Karpas-422 (cell line): ENCODE measurements around the gene NIPAL1. TPM values are rescaled to one million over a fixed set of nuclear protein-coding genes. Genes with fewer than 3 reads are reported as not detected.

Experiments used
- DNase-seq: peaks from one replicate; pipeline ENCODE4 v3.0.0-alpha.2; 2015
- H2AFZ ChIP-seq: fragments of 200-600 bp; sonication (generic); 2 replicates; pipeline ENCODE4 v1.6.1; 2014; ENCODE audit warnings: antibody characterized with exemption, low read length, mixed read lengths
- H3K27ac ChIP-seq: fragments of 200-600 bp; sonication (generic); 2 replicates; pipeline ENCODE4 v1.5.1; 2014; ENCODE audit warnings: mild to moderate bottlenecking, low read length, moderate library complexity
- H3K27me3 ChIP-seq: fragments of 200-600 bp; sonication (generic); 2 replicates; pipeline ENCODE4 v1.6.1; 2014; ENCODE audit warnings: low read length, mixed read lengths
- H3K36me3 ChIP-seq: fragments of 200-600 bp; sonication (generic); 2 replicates; pipeline ENCODE4 v1.6.1; 2014; ENCODE audit warnings: low read length, mixed read lengths; ENCODE audit not compliant: insufficient read depth
- H3K4me1 ChIP-seq: fragments of 200-600 bp; sonication (generic); 2 replicates; pipeline ENCODE4 v1.6.1; 2014; ENCODE audit warnings: mild to moderate bottlenecking, low read length, mixed read lengths
- H3K4me2 ChIP-seq: fragments of 200-600 bp; sonication (generic); 2 replicates; pipeline ENCODE4 v1.6.1; 2014; ENCODE audit warnings: low read length, low read depth, mild to moderate bottlenecking; ENCODE audit not compliant: poor library complexity, severe bottlenecking
- H3K4me3 ChIP-seq: fragments of 200-600 bp; sonication (generic); 2 replicates; pipeline ENCODE4 v1.5.1; 2014; ENCODE audit warnings: mild to moderate bottlenecking, antibody characterized with exemption, low read length, mixed read lengths
- H3K79me2 ChIP-seq: fragments of 200-600 bp; sonication (generic); 2 replicates; pipeline ENCODE4 v1.6.1; 2014; ENCODE audit warnings: mild to moderate bottlenecking, low read length, mixed read lengths
- H3K9ac ChIP-seq: fragments of 200-600 bp; sonication (generic); 2 replicates; pipeline ENCODE4 v1.6.0; 2014; ENCODE audit warnings: low read length
- H3K9me2 ChIP-seq: fragments of 200-600 bp; sonication (generic), shearing (Covaris generic); replicated peaks from 2 replicates; pipeline ENCODE4 v1.6.0; 2014; ENCODE audit warnings: mild to moderate bottlenecking, low read length, moderate library complexity; ENCODE audit not compliant: insufficient read depth
- H3K9me3 ChIP-seq: fragments of 300-700, 200-600 bp; sonication (generic); 2 replicates; pipeline ENCODE4 v1.6.1; 2014; ENCODE audit warnings: low read length, mixed read lengths
- H4K20me1 ChIP-seq: fragments of 200-600 bp; sonication (generic); 2 replicates; pipeline ENCODE4 v1.6.1; 2014; ENCODE audit warnings: mild to moderate bottlenecking, antibody characterized with exemption, low read length, low read depth; ENCODE audit not compliant: insufficient read depth
- total RNA-seq: library from RNA; depleted of rRNA; stranded (reverse); fragments of >200 nt; shearing (Covaris generic); gene quantifications from 2 replicates; pipeline ENCODE4 v1.2.3, GENCODE V29; 2014; ENCODE audit warnings: low replicate concordance; rRNA removed

NIPAL1 gene
- total RNA-seq, 1 experiment from 2014 or later = 0.89 TPM

GRCh38 chr4:48085821-48086589 is 69.4 kb downstream of the NIPAL1 start:
- Histone ChIP-seq H3K27me3 (no peaks in the 10 kb centered on the region), H2AFZ (no peak overlapping the region), H4K20me1 (no peaks in the 10 kb centered on the region)

More at GRCh38 chr4:48085821-48086589, 69.4 kb downstream of the NIPAL1 start:
- Histone ChIP-seq H3K4me1 (no peaks in the 10 kb centered on the region), H3K9ac (no peak overlapping the region), H3K27ac (no peak overlapping the region), H3K4me2 (no peak overlapping the region), H3K36me3 (no peaks in the 10 kb centered on the region), H3K79me2 (no peaks in the 10 kb centered on the region), H3K4me3 (no peak overlapping the region), H3K9me2 (no peaks in the 10 kb centered on the region), H3K9me3 (no peaks in the 10 kb centered on the region)
- no peak for DNase-seq

Other genes starting within 250 kb of the NIPAL1 start
- 1.9 and 2.8 TPM in 2 replicates for gene CORIN, start 178.7 kb upstream of the NIPAL1 start, total RNA-seq
- gene NFXL1, start 102.2 kb upstream of the NIPAL1 start, total RNA-seq = 30.7 and 41.1 TPM in 2 replicates
- not detected in 2 replicates for gene CNGA1, start 91 bp upstream of the NIPAL1 start, total RNA-seq
- not detected in 2 replicates for gene TXK, start 117.5 kb downstream of the NIPAL1 start, total RNA-seq